ENCODE data around the gene USO1.
A peak's percentile ranks its signal among the peaks of the same experiment; 100 is the strongest.
"Not testable (repeated sequence)": the region's sequence is repeated elsewhere in the genome, so short reads cannot be mapped to it uniquely, and the experiment has no call there.

The USO1 gene

GRCh38 chr4:75705198-75705977, 19.0 kb upstream of the USO1 start:
- in situ Hi-C loops (cut with MboI; ENCODE audit: low pct_unique_long_range_greater_than_20kb, low sequenced_read_pairs) = no loop called here
- no peak for DNase-seq

- DNase-seq = peak; percentile 38
- in situ Hi-C loops (cut with MboI; ENCODE audit: low pct_unique_long_range_greater_than_20kb, low sequenced_read_pairs) = no loop called here
Measured at GRCh38 chr4:75708218-75708691, 16.1 kb upstream of the USO1 start.

- DNase-seq = no peak
- in situ Hi-C loops (cut with MboI; ENCODE audit: low pct_unique_long_range_greater_than_20kb, low sequenced_read_pairs) = no loop called here
Measured at GRCh38 chr4:75710246-75710645, 14.1 kb upstream of the USO1 start.

- in situ Hi-C loops (cut with MboI; ENCODE audit: low pct_unique_long_range_greater_than_20kb, low sequenced_read_pairs) = no loop called here
- no peak for DNase-seq
Measured at GRCh38 chr4:75714011-75714410, 10.4 kb upstream of the USO1 start.

GRCh38 chr4:75714704-75715103, 9.7 kb upstream of the USO1 start:
- DNase-seq = no peak
- in situ Hi-C loops (cut with MboI; ENCODE audit: low pct_unique_long_range_greater_than_20kb, low sequenced_read_pairs) = no loop called here

- in situ Hi-C loops (cut with MboI; ENCODE audit: low pct_unique_long_range_greater_than_20kb, low sequenced_read_pairs) = no loop called here
- DNase-seq = no peak
Measured at GRCh38 chr4:75715105-75715799, 9.1 kb upstream of the USO1 start.

- in situ Hi-C loops (cut with MboI; ENCODE audit: low pct_unique_long_range_greater_than_20kb, low sequenced_read_pairs); DNase-seq: not testable (repeated sequence)
Measured at GRCh38 chr4:75716054-75716453, 8.3 kb upstream of the USO1 start.

GRCh38 chr4:75717408-75717807, 7.0 kb upstream of the USO1 start:
- in situ Hi-C loops (cut with MboI; ENCODE audit: low pct_unique_long_range_greater_than_20kb, low sequenced_read_pairs) = no loop called here
- DNase-seq = no peak

GRCh38 chr4:75718529-75718928, 5.8 kb upstream of the USO1 start:
- in situ Hi-C loops (cut with MboI; ENCODE audit: low pct_unique_long_range_greater_than_20kb, low sequenced_read_pairs) = no loop called here

GRCh38 chr4:75722417-75722816, 2.0 kb upstream of the USO1 start:
- no peak for DNase-seq
- in situ Hi-C loops (cut with MboI; ENCODE audit: low pct_unique_long_range_greater_than_20kb, low sequenced_read_pairs) = no loop called here

More at GRCh38 chr4:75718529-75718928, 5.8 kb upstream of the USO1 start:
- DNase-seq = no peak

- in situ Hi-C loops (cut with MboI; ENCODE audit: low pct_unique_long_range_greater_than_20kb, low sequenced_read_pairs) = no loop called here
- DNase-seq = no peak
Measured at GRCh38 chr4:75723163-75724065, 963 bp upstream of the USO1 start.

- peak; percentile 72 for DNase-seq
- in situ Hi-C loops (cut with MboI; ENCODE audit: low pct_unique_long_range_greater_than_20kb, low sequenced_read_pairs) = no loop called here
Measured at GRCh38 chr4:75724867-75725724, 719 bp downstream of the USO1 start.

- in situ Hi-C loops (cut with MboI; ENCODE audit: low pct_unique_long_range_greater_than_20kb, low sequenced_read_pairs); DNase-seq: not testable (repeated sequence)
Measured at GRCh38 chr4:75725942-75726538, 1.7 kb downstream of the USO1 start.

GRCh38 chr4:75726577-75726976, 2.2 kb downstream of the USO1 start:
- in situ Hi-C loops (cut with MboI; ENCODE audit: low pct_unique_long_range_greater_than_20kb, low sequenced_read_pairs) = no loop called here
- no peak for DNase-seq

GRCh38 chr4:75727073-75727472, 2.7 kb downstream of the USO1 start:
- in situ Hi-C loops (cut with MboI; ENCODE audit: low pct_unique_long_range_greater_than_20kb, low sequenced_read_pairs) = no loop called here
- DNase-seq = no peak

- in situ Hi-C loops (cut with MboI; ENCODE audit: low pct_unique_long_range_greater_than_20kb, low sequenced_read_pairs) = no loop called here
- DNase-seq = no peak
Measured at GRCh38 chr4:75729836-75730235, 5.5 kb downstream of the USO1 start.

- no peak for DNase-seq
- in situ Hi-C loops (cut with MboI; ENCODE audit: low pct_unique_long_range_greater_than_20kb, low sequenced_read_pairs) = no loop called here
Measured at GRCh38 chr4:75733369-75733768, 9.0 kb downstream of the USO1 start.

GRCh38 chr4:75735525-75735924, 11.1 kb downstream of the USO1 start:
- DNase-seq = no peak
- in situ Hi-C loops (cut with MboI; ENCODE audit: low pct_unique_long_range_greater_than_20kb, low sequenced_read_pairs) = no loop called here

Data from KBM-7 (cell line).